Thyroid gland (tissue), 4 donors: ENCODE results near the gene E4F1. TPM values are rescaled to one million over a fixed set of nuclear protein-coding genes. Genes with fewer than 3 reads are reported as not detected.

ENCODE experiments used
- DNase-seq, 2 donors: peaks; one replicate each; pipeline ENCODE4 v3.0.0-alpha.2; 2019
- H3K27ac ChIP-seq, 3 donors: fragments of 200-600 bp; sonication (generic); 1 replicate in 2 of 3; 2 replicates in 1 of 3; pipeline ENCODE4 v1.5.1; 2016 to 2019; ENCODE audit warnings: mild to moderate bottlenecking in 1 of 3, moderate library complexity in 1 of 3
- H3K27me3 ChIP-seq: fragments of 200-600 bp; sonication (generic); one replicate; pipeline ENCODE4 v1.5.1; 2019
- H3K36me3 ChIP-seq, 2 donors: fragments of 200-600 bp; sonication (generic); one replicate each; pipeline ENCODE4 v1.5.1; 2016 to 2019
- H3K4me1 ChIP-seq, 2 donors: fragments of 200-600 bp; sonication (generic); one replicate each; pipeline ENCODE4 v1.5.1; 2017 to 2019
- H3K4me3 ChIP-seq, 3 donors: fragments of 200-600 bp; sonication (generic); replicated peaks in 1 of 3; 1 replicate in 2 of 3; 2 replicates in 1 of 3; pipeline ENCODE4 v1.5.1; 2016; ENCODE audit warnings: mild to moderate bottlenecking in 1 of 3
- H3K9me3 ChIP-seq: fragments of 200-600 bp; sonication (generic); one replicate; pipeline ENCODE4 v1.5.1; 2017
- POLR2A ChIP-seq, 2 donors: fragments of 450-650 bp; IDR thresholded peaks; one replicate each; pipeline ENCODE4 v1.6.1; 2017; ENCODE audit warnings: antibody characterized with exemption in 2 of 2, mild to moderate bottlenecking in 2 of 2, moderate library complexity in 1 of 2
- WGBS, 2 donors: methylation state at CpG; one replicate each; pipeline ENCODE4 v1.1.5; 2017; 5-methylcytosine and 5-hydroxymethylcytosine counted together
- intact Hi-C: fragments of 100-400 bp; cut with DNase I; formaldehyde crosslinking; loops from one replicate; pipeline ENCODE4 v1.15.1; 2023
- total RNA-seq, 4 donors: library from RNA; depleted of rRNA; stranded (reverse); fragments of >200 nt; gene quantifications; one replicate each; pipeline ENCODE4 v1.2.3, GENCODE V29; 2016
- TF ChIP-seq, protein P1 (sequence below), 6 experiments: fragments of 200-600 bp in 3 of 6; fragments of 450-650 bp in 3 of 6; sonication (generic) in 3 of 6; IDR thresholded peaks; one replicate each; pipeline ENCODE4 v1.5.1; 2016 to 2019; ENCODE audit warnings: antibody characterized with exemption in 6 of 6, mild to moderate bottlenecking in 2 of 6, inconsistent platforms in 1 of 6, moderate library complexity in 1 of 6

Gene E4F1
- total RNA-seq, 4 donors from 2014 or later: 35.3 to 55.7 (median 41.3) TPM

DNA sequence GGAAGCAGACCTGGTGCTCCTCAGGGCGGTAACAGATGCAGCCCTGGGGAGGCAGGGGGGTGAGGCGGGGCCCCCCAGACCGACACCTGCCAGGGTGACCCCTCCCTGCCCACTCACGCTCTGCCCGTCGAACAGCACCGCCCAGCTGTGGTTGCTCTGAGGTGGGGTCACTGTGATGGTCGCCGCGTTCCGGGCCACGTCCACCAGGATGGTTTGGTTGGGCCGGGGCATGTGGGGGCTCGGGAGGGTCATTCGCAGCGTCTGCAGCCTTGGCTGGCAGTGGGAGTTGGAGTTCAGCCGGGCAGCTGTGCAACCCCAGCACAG is 13.4 kb upstream of the E4F1 start:
- WGBS, 2 donors: 75 to 93% methylated on average over 2 to 3 of the region's 17 CpGs
- no peaks in the 10 kb centered on the region for H3K27me3 ChIP-seq
- no peaks in the 10 kb centered on the region for H3K9me3 ChIP-seq
- H3K4me3 ChIP-seq: no peak overlapping the region
- peaks cover 17 to 20% of the 10 kb centered on the region in 2 donors for H3K36me3 ChIP-seq
- DNase-seq: no peak
- intact Hi-C loops: no loop called here
- H3K4me1 ChIP-seq: peaks cover 29 to 35% of the 10 kb centered on the region in 2 donors
- H3K27ac ChIP-seq: no peak overlapping the region
- TF ChIP-seq, protein P1, sequence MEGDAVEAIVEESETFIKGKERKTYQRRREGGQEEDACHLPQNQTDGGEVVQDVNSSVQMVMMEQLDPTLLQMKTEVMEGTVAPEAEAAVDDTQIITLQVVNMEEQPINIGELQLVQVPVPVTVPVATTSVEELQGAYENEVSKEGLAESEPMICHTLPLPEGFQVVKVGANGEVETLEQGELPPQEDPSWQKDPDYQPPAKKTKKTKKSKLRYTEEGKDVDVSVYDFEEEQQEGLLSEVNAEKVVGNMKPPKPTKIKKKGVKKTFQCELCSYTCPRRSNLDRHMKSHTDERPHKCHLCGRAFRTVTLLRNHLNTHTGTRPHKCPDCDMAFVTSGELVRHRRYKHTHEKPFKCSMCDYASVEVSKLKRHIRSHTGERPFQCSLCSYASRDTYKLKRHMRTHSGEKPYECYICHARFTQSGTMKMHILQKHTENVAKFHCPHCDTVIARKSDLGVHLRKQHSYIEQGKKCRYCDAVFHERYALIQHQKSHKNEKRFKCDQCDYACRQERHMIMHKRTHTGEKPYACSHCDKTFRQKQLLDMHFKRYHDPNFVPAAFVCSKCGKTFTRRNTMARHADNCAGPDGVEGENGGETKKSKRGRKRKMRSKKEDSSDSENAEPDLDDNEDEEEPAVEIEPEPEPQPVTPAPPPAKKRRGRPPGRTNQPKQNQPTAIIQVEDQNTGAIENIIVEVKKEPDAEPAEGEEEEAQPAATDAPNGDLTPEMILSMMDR (IDR thresholded peaks at IDR 0.05): no peak
- TF ChIP-seq POLR2A (IDR thresholded peaks at IDR 0.05): no peak

DNA sequence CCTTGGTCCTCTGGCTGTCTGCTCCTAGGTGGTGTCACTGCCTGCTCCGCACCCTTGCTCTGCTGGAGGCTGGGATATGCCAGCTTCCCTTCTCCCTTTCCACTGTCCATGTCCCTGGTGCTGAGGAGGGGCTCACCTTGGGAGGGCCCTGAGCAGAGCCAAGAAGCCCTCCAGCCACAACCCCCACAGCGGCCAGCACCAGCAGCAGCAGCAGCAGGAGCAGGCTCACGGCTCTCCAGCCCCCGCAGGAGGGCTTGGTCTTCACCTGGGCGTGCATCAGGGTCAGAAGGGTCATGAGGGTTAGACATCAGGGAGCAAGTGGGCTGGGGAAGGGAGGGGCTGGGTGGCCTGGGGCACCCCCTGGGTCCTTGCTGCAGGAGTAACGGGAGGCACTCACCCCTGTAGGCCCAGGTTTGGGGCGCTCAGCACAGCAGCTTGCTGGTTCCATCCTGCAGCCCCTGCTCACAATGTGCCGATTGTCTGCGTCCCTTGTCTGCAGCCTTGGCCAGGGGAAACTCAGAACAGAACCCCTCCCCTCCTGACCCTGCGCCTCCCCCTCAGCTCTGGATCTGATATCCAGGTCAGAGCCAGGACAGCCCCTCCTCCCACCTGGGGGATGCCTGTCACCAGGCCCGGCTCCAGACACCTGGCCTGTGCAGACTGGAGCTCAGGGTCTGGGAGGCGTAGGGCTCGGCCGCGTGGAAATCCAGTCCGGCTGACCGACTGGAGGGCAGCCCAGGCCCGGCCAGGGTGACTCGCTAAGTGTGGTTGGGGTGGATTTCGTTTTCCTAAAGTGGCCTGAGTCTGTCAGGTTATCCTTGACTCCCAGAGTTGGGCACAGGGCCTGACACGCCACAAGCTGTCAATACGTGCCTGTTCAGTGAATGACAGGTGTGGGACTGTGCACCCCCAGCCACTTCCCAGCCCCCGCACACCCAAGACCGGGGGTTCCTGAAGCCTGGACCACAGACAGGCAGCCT is 12.7 kb upstream of the E4F1 start, which contains the start of gene BRICD5:
Gene BRICD5, minus strand, starts transcription at position 478 of the 980 bp plus-strand sequence. Its CDS starts 30 bp downstream, at position 448.
- 66 to 73% methylated on average over 6 to 14 of the region's 24 CpGs for WGBS, 2 donors
- Histone ChIP-seq H3K4me1 (peaks cover 29 to 35% of the 10 kb centered on the region in 2 donors), H3K4me3 (no peak within 1 kb of the TSS), H3K9me3 (no peaks in the 10 kb centered on the region), H3K36me3 (peaks cover 17 to 20% of the 10 kb centered on the region in 2 donors), H3K27me3 (no peaks in the 10 kb centered on the region), H3K27ac (peak within 1 kb of the TSS in 2 of 3 donors; percentile 35 to 71)
- intact Hi-C loops: no loop called here
- no peak for TF ChIP-seq POLR2A (IDR thresholded peaks at IDR 0.05)
- TF ChIP-seq, protein P1 (IDR thresholded peaks at IDR 0.05): no peak
- no peak for DNase-seq

DNA sequence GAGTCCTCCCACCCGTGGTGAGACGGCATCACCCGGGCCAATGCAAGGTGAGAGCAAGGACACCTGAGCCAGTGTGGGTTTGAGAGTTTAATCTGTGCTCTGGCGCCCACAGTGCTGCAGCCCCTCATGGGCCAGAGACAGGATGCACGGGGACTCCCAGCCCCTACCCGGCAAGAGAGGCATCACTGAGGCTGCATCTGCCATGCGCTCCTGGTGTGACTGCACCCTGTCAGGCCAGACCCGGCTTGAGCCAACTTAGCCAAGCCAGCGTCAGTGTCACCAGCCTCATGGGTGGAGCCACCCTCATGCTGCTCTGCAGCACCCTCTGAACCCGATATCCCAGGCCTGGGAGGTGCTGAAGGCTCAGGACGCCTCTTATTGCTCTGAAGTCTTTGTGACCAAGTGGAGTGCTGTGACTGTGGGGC is 11.5 kb upstream of the E4F1 start:
- no peak overlapping the region for H3K4me3 ChIP-seq
- intact Hi-C loops: no loop called here
- H3K36me3 ChIP-seq: peaks cover 17 to 20% of the 10 kb centered on the region in 2 donors
- TF ChIP-seq, protein P1 (IDR thresholded peaks at IDR 0.05): no peak
- TF ChIP-seq POLR2A (IDR thresholded peaks at IDR 0.05): no peak
- no peaks in the 10 kb centered on the region for H3K27me3 ChIP-seq
- no peaks in the 10 kb centered on the region for H3K9me3 ChIP-seq
- WGBS, 2 donors: 77 to 81% methylated on average over 7 to 11 of the region's 11 CpGs
- peaks cover 21 to 28% of the 10 kb centered on the region in 2 donors for H3K4me1 ChIP-seq
- H3K27ac ChIP-seq: peak overlapping the region in 2 of 3 donors; percentile 35 to 71
- DNase-seq: no peak

DNA sequence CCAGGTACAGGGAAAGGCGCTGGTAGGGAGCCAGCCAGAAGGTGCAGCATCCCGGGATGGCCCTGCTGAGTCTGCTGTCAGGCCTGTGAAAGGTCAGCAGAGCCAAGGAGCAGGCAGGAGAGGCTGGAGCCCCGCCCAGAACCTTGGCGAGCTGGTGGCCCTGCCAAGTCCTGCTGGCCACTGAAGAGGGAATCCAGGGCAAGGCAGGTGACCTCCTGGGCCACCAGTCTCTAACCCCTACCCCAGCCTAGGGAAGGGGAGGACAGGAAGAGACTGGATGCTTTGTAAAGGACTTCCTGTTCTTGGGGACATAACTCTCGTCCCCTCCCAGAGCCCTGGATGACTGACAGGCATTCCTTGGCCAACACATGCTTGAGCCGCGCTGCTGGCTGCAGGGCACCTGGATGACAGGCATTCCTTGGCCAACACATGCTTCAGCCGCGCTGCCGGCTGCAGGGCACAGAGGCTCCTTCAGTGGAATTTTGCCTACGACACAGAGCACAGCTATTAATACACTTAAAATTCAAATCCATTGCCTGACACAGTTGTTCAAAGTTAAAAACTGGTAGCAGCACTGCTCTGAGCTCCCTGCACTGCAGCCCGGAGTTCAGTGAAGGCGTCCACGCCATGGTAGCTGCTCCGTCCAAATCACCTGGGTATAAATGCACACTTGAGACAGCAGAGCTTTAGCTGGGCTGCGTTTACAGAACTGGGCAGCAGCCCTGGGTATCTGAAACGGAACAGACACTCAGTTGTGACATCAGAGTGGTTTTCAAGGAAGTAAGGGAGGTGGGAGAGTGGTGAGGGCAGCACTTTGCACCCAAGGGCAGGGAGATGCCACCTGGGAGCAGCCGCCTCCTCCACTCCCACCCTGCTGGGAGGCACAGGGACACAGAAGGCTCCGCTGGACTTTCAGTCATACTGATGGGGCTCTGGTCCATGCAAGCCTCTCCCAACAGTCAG is 10.7 kb upstream of the E4F1 start:
- peak; percentile 87 to 91 for DNase-seq
- 38 to 45% methylated on average over 19 of the region's 19 CpGs for WGBS, 2 donors
- H3K4me3 ChIP-seq: peak overlapping the region in 1 of 3 donors; percentile 81
- H3K27ac ChIP-seq: peak overlapping the region; percentile 13 to 71 (median 35)
- H3K9me3 ChIP-seq: no peaks in the 10 kb centered on the region
- H3K36me3 ChIP-seq: peaks cover 16 to 18% of the 10 kb centered on the region in 2 donors
- intact Hi-C loops: no loop called here
- TF ChIP-seq, protein P1 (IDR thresholded peaks at IDR 0.05): no peak
- peak in 1 of 2 donors; percentile 33 for TF ChIP-seq POLR2A (IDR thresholded peaks at IDR 0.05)
- H3K27me3 ChIP-seq: no peaks in the 10 kb centered on the region
- H3K4me1 ChIP-seq: peaks cover 21 to 28% of the 10 kb centered on the region in 2 donors
